ENCODE results near the gene MIA. TPM values are rescaled to one million over a fixed set of nuclear protein-coding genes. Genes with fewer than 3 reads are reported as not detected.
A peak's percentile ranks its signal among the peaks of the same experiment; 100 is the strongest.
"Not testable (repeated sequence)": the region's sequence is repeated elsewhere in the genome, so short reads cannot be mapped to it uniquely, and the experiment has no call there.

MIA gene
- total RNA-seq, 1 donor from 2014 or later, result 14.9 TPM

DNA sequence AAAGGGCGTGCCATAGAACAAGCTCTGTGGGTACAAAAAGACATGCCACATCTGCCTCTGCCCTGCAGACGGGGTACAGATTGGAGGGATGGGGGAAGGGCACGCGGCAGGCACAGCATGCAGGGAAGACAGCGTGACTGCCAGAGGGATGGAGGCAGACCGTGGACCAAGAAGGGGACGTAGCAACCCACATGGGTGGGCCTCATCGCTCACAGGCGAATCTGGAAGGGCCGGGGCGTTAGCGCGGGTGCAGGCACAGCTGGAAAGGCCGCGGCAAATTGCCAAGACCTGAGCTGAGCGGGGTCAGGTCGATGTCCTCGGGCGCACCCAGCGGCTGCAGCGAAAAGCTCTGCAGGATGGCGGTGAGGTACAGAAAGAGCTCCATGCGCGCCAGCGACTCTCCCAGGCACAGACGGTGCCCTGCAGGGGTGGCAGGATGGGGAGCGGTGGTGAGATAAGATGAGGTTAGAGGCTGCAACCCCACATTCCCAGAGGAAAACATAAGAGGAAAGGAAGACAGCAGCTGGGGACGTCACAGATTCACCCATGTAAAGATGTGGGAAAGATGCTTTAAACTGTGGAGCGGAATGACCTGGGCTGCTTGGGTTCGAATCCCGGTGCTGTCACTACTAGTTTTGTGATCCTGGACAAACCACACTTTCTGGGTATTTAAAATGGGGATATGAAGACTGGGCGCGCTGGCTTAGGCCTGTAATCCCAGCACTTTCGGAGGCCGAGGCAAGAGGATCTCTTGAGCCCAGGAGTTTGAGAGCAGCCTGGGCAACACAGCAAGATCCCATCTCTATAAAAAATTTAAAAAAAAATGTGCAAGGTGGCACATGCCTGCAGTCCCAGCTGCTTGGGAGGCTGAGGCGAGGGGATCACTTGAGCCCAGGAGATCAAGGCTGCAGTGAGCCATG lies 43.4 kb downstream of the MIA start:
- DNase-seq (ENCODE audit: low spot score), result peak; percentile 69

DNA sequence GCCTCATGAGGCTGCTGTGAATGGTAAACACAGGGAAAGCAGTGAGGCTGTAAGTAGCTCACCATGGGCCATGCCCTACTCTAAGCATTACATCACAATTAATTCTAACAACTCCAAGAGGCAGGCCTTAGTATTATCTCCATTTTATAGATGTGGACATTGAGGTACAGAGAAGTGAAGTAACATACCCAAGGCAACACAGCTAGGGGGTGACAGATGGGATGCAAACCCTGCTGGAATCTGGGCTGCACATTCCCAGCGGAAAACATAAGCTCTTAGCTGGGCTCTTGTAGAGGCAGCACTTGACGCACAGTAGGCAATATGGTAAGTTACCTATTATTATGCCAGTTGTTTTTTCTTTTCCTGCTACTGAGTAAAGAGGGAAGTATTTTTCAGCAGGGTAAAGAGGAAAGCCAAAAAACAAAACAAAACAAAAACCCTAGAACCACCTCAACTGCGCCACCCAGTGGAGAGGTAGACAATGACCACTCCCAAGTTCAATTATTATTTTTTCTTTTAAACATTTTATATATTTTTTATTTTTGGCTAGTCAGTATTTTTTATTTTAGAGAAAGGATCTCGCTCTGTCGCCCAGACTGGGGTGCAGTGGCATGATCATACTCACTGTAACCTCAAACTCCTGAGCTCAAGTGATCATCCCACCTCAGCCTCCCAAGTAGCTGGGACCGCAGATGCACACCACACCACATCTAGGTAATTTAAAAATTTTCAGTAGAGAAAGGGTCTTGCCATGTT lies 44.3 kb downstream of the MIA start:
- DNase-seq (ENCODE audit: low spot score), result not testable (repeated sequence)

DNA sequence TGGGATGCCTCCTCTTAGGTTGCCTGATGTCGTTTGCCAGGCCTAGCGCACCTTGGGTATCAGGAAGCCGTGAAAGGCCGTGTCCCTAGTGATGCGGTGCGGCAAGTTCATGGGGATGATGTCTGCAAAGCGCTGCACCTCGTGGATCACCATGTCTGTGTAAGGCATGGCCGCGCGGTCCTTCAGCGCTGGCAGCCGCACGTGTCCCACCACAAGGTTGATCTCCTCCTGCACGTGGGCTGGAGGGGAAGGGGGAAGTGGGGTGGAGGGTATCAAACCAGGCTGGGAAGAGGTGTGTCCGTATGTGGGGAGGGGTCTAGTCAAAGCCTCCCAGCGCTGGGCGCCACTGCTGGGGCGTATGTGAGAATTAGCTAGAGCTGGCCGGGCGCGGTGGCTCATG lies 46.8 kb downstream of the MIA start:
- no peak for DNase-seq (ENCODE audit: low spot score)

DNA sequence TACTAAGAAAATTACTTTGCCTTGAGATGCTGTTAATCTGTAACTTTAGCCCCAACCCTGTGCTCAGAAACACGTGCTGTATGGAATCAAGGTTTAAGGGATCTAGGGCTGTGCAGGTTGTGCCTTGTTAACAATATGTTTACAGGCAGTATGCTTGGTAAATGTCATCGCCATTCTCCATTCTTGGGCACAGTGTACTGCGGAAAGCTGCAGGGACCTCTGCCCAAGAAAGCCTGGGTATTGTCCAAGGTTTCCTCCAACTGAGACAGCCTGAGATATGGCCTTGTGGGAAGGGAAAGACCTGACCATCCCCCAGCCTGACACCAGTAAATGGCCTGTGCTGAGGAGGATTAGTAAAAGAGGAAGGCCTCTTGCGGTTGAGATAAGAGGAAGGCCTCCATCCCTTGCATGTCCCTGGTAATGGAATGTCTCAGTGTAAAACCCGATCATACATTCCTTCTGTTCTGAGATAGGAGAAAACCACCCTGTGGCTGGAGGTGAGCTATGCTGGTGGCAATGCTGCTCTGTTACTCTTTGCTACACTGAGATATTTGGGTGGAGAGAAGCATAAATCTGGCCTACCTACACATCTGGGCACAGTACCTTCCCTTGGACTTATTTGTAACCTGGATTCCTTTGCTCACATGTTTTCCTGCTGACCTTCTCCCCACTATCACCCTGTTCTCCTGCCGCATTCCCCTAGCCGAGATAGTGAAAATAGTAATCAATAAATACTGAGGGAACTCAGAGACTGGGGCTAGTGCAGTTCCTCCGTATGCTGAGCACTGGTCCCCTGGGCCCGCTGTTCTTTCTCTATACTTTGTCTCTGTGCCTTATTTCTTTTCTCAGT lies 47.6 kb downstream of the MIA start:
- peak; percentile 81 for DNase-seq (ENCODE audit: low spot score)

DNA sequence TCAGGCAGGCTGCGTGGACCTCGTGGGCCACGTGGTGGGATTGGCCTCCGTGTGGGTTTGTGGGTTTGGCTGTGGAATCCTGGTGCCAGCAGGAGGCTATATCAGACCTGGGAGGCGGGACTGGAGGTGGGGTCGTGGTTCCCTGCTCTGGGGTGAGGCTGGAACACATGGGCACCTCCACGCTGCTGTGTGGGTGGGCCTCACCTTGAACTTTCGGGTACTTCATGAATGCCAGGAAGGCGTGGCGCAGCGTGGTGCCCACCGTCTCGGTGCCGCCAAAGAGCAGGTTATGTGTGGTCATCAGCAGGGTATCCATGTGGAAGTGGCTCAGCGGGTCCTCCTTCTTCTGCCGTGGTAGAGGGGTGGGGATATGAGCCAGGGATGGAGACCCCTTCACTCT lies 49.6 kb downstream of the MIA start:
- not testable (repeated sequence) for DNase-seq (ENCODE audit: low spot score)

DNA sequence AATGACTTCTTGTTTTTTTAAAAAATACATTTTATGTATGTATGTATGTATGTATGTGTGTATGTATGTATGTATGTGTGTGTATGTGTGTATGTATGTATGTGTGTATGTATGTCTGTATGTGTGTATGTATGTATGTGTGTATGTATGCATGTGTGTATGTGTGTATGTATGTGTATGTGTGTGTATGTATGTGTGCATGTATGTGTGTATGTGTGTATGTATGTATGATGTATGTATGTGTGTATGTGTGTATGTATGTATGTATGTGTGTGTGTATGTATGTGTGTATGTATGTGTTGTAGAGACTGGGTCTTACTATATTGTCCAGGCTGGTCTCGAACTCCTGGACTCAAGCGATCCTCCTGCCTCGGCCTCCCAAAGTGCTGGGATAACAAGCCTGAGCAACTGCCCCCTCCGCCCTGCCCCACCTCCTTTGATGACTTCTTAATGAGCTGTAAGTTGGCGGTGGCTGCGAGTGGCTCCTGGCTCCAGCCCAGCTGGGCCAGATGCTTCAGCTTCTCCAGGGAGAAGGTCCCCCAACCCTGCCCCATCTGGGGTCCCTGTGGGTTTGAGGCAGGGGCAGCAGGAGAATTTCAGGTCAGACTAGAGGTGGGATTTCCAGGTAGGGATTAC lies 50.3 kb downstream of the MIA start:
- DNase-seq (ENCODE audit: low spot score), result not testable (repeated sequence)

DNA sequence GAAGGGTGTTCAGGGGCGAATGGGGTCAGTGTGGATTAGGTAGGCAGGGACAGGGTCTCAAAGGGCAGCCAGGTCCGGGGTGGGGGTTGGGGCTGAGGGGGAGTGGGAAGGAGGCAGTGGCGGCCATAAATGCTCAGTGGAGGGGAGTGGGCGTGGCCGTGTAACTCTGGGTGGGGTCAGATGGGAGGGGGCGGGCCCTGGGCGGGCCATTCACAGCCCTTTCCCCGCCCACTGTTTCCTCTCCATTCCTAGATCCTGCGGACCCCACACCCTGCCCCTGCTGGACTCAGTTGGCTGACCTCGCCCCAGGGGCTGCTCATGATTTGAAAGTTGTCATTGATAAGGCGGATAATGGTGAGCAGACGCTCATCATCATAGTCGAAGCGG lies 51.0 kb downstream of the MIA start:
- DNase-seq (ENCODE audit: low spot score), result not testable (repeated sequence)

DNA sequence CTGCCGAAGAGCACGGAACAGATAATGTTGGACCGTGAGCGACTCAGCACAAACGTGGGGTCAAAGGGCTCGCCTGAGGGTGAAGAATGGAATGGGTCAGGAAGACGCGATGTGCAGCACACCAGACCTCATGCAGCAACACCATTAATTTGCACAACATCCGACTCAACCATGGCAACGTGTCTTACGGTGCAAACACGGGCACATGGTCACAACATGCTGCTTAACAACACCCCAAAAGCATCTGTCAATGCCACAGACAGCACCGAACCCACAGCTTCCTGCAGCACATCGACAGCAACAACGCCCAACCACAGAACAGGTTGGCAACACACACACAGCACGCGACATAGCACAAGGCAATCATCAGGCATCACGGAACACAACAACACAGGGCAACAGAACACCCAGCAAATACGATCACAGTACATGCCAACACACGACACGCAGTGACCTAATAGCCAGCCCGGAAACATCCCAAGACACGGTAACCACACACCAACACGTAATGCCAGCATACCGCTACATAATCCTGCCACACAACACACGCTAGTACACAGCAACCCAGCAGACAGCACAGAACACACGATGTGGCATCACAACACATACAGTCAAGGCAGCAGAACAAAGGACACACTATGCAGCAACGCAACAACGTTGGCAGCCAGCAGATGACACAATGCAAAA lies 51.5 kb downstream of the MIA start:
- DNase-seq (ENCODE audit: low spot score), result not testable (repeated sequence)

Other genes with a start within 250 kb of the MIA start
- gene SHKBP1, start 198.6 kb upstream of the MIA start, total RNA-seq (ENCODE audit: insufficient read depth, low replicate concordance), result 6.3 TPM
- gene LTBP4, start 174.2 kb upstream of the MIA start, total RNA-seq (ENCODE audit: insufficient read depth, low replicate concordance), result 92.7 TPM
- gene NUMBL, start 84.9 kb upstream of the MIA start, total RNA-seq (ENCODE audit: insufficient read depth, low replicate concordance), result 27.2 TPM
- gene COQ8B, start 58.6 kb upstream of the MIA start, total RNA-seq (ENCODE audit: insufficient read depth, low replicate concordance), result 15.9 TPM
- gene ITPKC, start 58.4 kb upstream of the MIA start, total RNA-seq (ENCODE audit: insufficient read depth, low replicate concordance), result 7.5 TPM
- gene ACTMAP, start 25.0 kb upstream of the MIA start, total RNA-seq (ENCODE audit: insufficient read depth, low replicate concordance), result 1.7 TPM
- 11.1 TPM for gene SNRPA, start 24.3 kb upstream of the MIA start, total RNA-seq (ENCODE audit: insufficient read depth, low replicate concordance)
- 3.1 TPM for gene RAB4B, start 2.7 kb downstream of the MIA start, total RNA-seq (ENCODE audit: insufficient read depth, low replicate concordance)
- 58.0 TPM for gene EGLN2, start 23.7 kb downstream of the MIA start, total RNA-seq (ENCODE audit: insufficient read depth, low replicate concordance)
- not detected for gene CYP2A6, start 74.9 kb downstream of the MIA start, total RNA-seq (ENCODE audit: insufficient read depth, low replicate concordance)
- 0.24 TPM for gene CYP2A7, start 106.7 kb downstream of the MIA start, total RNA-seq (ENCODE audit: insufficient read depth, low replicate concordance)
- gene CYP2B6, start 215.8 kb downstream of the MIA start, total RNA-seq (ENCODE audit: insufficient read depth, low replicate concordance), result 0.48 TPM